Superior temporal gyrus (tissue), 1 donor: ENCODE results near the gene PLD5.
"Not testable (repeated sequence)": the region's sequence is repeated elsewhere in the genome, so short reads cannot be mapped to it uniquely, and the experiment has no call there.

Source experiments
- DNase-seq: peaks from one replicate; pipeline ENCODE4 v3.0.0-alpha.2; 2016; ENCODE audit errors: extremely low spot score

The PLD5 gene

GRCh38 chr1:242489545-242489944 lies 35.0 kb downstream of the PLD5 start:
- DNase-seq, result no peak

- DNase-seq, result no peak
Measured at GRCh38 chr1:242477944-242478343, 46.6 kb downstream of the PLD5 start.

GRCh38 chr1:242470774-242471173 lies 53.7 kb downstream of the PLD5 start:
- DNase-seq, result no peak

DNA sequence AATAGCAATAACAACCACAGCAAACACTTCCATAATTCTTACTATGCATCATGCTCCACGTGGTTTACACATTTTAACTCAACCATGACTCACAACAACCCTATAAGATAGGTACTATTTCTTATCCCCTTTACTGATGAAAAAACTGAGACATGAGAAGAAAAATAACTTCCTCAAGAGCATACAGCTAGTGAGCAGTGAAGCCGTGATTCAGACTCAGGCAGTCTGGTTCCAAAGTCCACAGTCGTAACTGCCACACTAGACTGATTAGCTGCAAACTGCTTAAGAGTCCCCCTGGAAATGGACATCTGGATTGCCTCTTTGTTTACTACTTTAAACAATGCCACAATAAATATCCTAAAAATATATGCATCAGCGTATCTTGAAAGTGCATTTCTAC lies 55.7 kb downstream of the PLD5 start:
- no peak for DNase-seq

- peak; percentile 91 for DNase-seq
Measured at GRCh38 chr1:242467556-242468145, 56.8 kb downstream of the PLD5 start.

GRCh38 chr1:242462867-242463266 lies 61.6 kb downstream of the PLD5 start:
- no peak for DNase-seq

GRCh38 chr1:242459740-242460139 lies 64.8 kb downstream of the PLD5 start:
- DNase-seq, result not testable (repeated sequence)

- no peak for DNase-seq
Measured at GRCh38 chr1:242456726-242457269, 67.7 kb downstream of the PLD5 start.

GRCh38 chr1:242455052-242455361 lies 69.5 kb downstream of the PLD5 start:
- DNase-seq, result no peak

DNA sequence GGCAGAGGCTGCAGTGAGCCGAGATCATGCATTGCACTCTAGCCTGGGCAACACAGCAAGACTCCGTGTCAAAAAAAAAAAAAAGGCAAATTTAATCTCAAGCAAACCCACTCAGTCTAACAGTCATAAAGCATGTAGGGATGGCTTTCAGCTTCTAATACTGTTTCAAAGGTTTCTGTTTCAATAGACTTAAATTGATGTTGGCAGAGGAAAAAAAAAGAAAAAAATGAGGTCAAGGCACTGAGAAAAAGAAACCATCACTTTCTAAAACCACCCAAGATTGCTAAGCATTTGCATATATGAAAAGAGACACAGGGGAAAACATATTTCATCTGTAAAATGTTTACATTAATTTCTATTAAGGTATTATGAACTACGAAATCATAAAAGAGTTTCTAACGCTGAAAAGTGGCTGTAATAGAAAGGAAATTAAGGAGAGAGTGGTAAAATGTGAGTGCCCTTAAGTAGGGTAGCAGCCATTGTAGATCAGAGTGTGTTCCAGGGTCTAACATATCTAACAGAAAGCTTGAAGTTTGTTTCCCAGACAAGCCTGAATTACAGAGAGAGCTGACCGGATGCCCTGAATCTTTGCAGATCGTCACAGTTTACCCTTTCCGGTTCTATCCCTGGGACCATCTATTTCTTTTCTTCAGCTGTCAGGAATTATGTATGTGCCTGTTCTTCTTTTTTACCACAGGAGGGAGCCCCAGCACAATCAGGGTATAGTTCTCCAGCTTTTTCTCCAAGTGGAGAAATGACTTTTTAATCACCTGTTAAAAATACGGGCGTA lies 70.0 kb downstream of the PLD5 start:
- DNase-seq, result peak; percentile 75

DNA sequence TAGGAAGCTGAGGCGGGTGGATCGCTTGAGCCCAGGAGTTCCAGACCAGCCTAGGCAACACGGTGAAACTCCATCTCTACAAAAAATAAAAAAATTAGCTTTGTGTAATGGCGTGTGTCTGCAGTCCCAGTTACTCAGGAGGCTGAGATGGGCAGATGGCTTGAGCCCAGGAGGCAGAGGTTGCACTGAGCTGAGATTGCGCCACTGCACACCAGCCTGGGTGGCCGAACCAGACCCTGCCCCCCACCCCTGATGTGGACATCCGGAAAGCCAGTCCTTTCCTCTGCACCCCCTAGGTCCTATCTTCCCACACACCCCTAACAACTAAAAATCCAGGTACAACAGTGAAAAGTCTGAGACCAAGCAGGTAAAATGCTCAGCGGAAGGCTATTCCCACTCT lies 71.9 kb downstream of the PLD5 start:
- DNase-seq, result no peak

DNA sequence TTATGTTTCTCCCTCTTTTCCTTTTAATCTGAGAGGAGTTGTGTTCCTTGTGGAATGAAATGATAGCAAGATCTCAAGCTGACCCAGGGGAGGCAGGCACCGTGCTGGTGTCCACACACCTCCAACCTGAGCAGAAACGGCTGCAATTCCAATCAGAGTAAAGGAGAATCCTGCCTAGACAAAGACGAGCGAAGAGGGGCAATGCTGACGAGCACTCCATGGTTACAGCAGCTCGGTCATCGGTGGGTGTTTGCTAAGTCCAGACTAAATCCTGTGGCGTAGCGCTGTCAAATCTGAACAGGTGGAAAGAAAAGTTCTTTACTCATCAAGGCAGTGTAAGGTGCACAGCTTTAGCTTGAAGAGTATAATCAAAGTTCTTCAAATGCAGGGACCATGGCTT lies 74.8 kb downstream of the PLD5 start:
- DNase-seq, result no peak

DNA sequence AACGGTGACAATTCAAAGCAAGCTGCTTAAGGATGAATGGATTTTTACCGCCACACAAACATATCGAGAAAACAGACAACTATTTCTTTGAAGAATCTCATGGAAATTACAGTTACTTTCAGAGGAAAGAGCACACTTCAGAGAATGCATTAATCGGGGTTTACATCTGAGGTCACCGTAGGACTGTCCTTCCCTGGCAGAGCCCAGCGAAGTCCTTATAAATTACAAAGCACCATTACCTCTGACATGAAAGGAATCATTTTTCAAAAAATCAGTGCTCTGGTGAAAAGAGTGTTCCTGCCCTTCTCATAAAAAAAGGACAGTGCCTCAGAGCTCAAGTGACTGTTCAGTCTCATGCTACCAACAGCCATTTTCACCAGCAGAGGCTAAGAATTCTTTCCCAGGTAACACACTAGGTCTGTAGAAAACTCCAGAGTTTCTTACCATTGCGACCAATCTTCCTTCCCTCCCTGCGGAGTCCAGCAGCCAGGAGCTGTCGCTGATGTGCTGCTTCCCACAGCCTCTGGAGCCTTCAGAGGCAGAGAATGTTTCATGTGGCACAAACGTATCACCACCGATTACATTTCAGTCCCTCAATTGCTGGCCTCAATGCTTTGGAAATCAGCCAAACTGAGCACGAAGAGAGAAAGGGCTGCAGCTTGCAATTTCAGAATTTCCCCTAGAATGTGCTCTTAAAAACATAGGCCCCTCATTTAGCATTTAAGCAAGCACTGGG lies 75.4 kb downstream of the PLD5 start:
- DNase-seq, result peak; percentile 49

- no peak for DNase-seq
Measured at GRCh38 chr1:242447689-242448088, 76.8 kb downstream of the PLD5 start.

GRCh38 chr1:242440757-242441156 lies 83.7 kb downstream of the PLD5 start:
- DNase-seq, result no peak

- DNase-seq, result no peak
Measured at GRCh38 chr1:242435200-242435599, 89.3 kb downstream of the PLD5 start.

GRCh38 chr1:242432491-242433095 lies 91.9 kb downstream of the PLD5 start:
- DNase-seq, result no peak

DNA sequence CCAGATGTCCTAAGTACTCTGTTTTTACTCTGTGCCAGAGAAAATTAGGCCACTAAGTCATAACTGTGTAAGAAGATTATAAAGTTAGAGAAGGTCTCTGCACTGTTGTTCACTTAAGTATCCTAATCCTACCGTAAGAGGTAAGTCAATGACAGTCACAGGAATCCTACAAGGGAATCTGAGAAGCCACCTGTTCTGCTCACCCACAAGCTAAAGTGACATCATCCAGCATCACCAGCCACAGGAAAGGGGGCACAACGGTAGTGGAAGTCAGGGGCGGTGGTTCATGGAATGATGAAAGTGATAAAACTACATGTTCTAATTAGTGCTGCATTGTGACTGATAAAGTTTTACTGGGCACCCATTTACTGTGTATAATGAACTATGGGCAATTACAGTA lies 92.7 kb downstream of the PLD5 start:
- no peak for DNase-seq

- no peak for DNase-seq
Measured at GRCh38 chr1:242430956-242431355, 93.5 kb downstream of the PLD5 start.

- DNase-seq, result no peak
Measured at GRCh38 chr1:242428399-242429190, 95.9 kb downstream of the PLD5 start.

GRCh38 chr1:242427519-242427918 lies 97.0 kb downstream of the PLD5 start:
- DNase-seq, result no peak
